A673 (cell line): ENCODE data around the gene CLCF1.

Experiments used
- EZH2 ChIP-seq: fragments of 200-600 bp; sonication (generic); IDR thresholded peaks from 2 replicates; pipeline ENCODE4 v1.6.1; 2017; ENCODE audit warnings: borderline replicate concordance, low read depth, mild to moderate bottlenecking, mixed read lengths, antibody characterized with exemption, low read length; ENCODE audit not compliant: poor library complexity, severe bottlenecking
- TF ChIP-seq, protein P1 (sequence below): fragments of 300-800, 200-600 bp; sonication (generic); conservative IDR thresholded peaks from 2 replicates; pipeline ENCODE4 v1.5.1; 2017; ENCODE audit warnings: low read depth, mild to moderate bottlenecking, antibody characterized with exemption, low read length, moderate library complexity, mixed read lengths

DNA sequence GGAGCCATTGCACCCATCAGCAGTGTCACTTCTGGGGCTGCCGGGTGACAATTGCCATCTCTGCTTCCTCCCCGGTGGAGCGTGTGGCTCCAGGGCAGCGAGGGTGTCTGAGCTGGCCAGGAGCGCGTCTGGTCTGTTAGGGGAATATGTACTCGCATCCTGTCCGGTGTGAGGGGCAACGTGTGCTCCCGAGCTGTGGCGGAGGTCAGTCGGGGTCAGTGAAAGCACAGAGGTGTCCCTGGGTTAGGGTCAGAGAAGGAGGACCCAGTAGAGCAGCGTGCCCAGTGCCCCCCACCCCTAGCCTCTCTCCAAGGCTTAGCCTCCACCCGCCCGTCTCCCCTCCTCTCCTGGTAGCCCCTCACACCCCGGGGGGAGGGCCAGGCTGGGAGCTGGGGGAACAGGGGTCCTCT, 1.5 kb downstream of the CLCF1 start:
- TF ChIP-seq, protein P1, sequence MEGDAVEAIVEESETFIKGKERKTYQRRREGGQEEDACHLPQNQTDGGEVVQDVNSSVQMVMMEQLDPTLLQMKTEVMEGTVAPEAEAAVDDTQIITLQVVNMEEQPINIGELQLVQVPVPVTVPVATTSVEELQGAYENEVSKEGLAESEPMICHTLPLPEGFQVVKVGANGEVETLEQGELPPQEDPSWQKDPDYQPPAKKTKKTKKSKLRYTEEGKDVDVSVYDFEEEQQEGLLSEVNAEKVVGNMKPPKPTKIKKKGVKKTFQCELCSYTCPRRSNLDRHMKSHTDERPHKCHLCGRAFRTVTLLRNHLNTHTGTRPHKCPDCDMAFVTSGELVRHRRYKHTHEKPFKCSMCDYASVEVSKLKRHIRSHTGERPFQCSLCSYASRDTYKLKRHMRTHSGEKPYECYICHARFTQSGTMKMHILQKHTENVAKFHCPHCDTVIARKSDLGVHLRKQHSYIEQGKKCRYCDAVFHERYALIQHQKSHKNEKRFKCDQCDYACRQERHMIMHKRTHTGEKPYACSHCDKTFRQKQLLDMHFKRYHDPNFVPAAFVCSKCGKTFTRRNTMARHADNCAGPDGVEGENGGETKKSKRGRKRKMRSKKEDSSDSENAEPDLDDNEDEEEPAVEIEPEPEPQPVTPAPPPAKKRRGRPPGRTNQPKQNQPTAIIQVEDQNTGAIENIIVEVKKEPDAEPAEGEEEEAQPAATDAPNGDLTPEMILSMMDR = no peak
- no peak for TF ChIP-seq EZH2
